HG02943 (cell line): ENCODE measurements around the gene CALCOCO2.

Source experiments
- ATAC-seq: cut with Tn5 transposase; IDR thresholded peaks from one replicate; pipeline ENCODE4 v1.9.1; 2021; ENCODE audit warnings: mild to moderate bottlenecking, low read depth, moderate library complexity; ENCODE audit not compliant: unreplicated experiment

Gene CALCOCO2

DNA sequence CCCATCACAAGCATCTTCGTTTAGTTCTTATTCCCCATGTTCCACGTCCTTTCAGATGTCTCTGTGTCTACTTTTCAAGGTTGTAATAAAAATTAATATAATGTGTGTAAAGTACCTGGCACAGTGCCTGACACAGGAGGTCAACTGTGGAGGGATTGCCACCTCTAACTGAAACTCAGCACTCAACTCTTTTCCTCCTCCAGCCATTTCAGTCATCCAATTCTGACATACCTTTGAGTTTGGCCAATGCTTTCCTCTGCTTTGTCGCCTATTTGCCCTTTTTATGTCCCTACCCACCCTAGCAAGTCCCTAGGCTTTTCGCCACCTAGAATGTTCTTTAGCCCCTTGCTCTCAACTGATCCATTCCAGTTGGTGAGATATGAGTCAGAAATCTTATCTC, 78.9 kb downstream of the CALCOCO2 start:
- no peak for ATAC-seq

DNA sequence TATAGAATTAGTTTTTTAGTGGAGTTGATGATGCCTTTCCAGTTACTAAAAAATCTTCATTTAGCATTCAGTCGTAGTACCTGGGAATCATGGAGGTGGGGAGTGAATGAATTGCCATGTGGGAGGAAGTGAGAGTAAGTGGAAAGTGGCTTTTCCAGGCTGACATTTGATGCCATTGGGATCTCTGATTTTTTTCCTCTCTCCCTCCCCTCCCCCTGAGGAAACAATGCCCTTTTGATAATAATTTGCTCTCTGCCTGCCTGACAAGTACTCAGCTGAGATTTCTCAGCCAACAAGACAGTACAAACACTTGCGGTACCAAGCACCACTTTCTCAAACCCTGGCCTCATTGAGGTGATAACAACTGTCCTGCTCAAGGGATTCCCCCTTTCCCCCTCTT, 79.5 kb downstream of the CALCOCO2 start:
- ATAC-seq, result no peak

DNA sequence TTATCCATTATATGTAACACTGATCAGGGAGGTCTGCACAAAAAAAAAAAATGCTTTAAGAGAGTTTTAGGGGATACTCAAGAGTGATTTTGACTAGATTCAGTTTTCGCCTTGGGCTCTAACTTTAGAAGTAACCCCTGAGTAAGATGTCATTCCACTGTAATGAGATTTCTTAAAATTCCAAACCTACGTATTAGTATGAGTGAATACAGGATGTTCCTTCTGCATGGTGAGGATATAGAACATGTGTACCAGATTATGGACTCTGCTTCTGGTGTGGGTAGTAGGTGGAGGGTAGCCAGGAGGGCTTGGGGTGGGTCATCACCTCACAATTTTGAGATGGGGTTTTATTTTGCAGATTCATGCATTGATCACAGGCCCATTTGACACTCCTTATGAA, 81.6 kb downstream of the CALCOCO2 start:
- ATAC-seq, result no peak
